ENCODE results near the gene SLC37A3.

The SLC37A3 gene

GRCh38 chr7:140403878-140404564, 5.7 kb upstream of the SLC37A3 start, which contains the start of gene RAB19:
Gene RAB19 (plus strand): TSS chr7:140404058. CDS start chr7:140407647, 3,589 bp downstream.
- FAIRE-seq = no peak
- DNase-seq (ENCODE audit: insufficient read length, low spot score) = no peak
- TF ChIP-seq POLR2A (IDR thresholded peaks at IDR 0.05; ENCODE audit: low read depth, low read length) = no peak
- TF ChIP-seq POU2F2 (IDR thresholded peaks at IDR 0.05; ENCODE audit: low read depth, low read length) = no peak
- TF ChIP-seq SPI1 (IDR thresholded peaks at IDR 0.05; ENCODE audit: low read depth, low read length) = no peak
- TF ChIP-seq PAX5 (IDR thresholded peaks at IDR 0.05; ENCODE audit: insufficient read depth, low read length, severe bottlenecking) = no peak
- no peak for TF ChIP-seq TAF1 (IDR thresholded peaks at IDR 0.05; ENCODE audit: low read depth, low read length)
- no peak for TF ChIP-seq POLR2AphosphoS5 (IDR thresholded peaks at IDR 0.05; ENCODE audit: low read depth, low read length)

- DNase-seq (ENCODE audit: insufficient read length, low spot score) (no peak), FAIRE-seq (no peak)
- TF ChIP-seq PAX5 (IDR thresholded peaks at IDR 0.05; ENCODE audit: insufficient read depth, low read length, severe bottlenecking) (no peak), POU2F2 (IDR thresholded peaks at IDR 0.05; ENCODE audit: low read depth, low read length) (no peak), POLR2A (IDR thresholded peaks at IDR 0.05; ENCODE audit: low read depth, low read length) (no peak), POLR2AphosphoS5 (IDR thresholded peaks at IDR 0.05; ENCODE audit: low read depth, low read length) (no peak), SPI1 (IDR thresholded peaks at IDR 0.05; ENCODE audit: low read depth, low read length) (no peak), TAF1 (IDR thresholded peaks at IDR 0.05; ENCODE audit: low read depth, low read length) (no peak)
These were observed 4.0 kb upstream of the SLC37A3 start for GRCh38 chr7:140402178-140402835.

- FAIRE-seq (no peak), DNase-seq (ENCODE audit: insufficient read length, low spot score) (no peak)
- TF ChIP-seq SPI1 (IDR thresholded peaks at IDR 0.05; ENCODE audit: low read depth, low read length) = no peak
- TF ChIP-seq POU2F2 (IDR thresholded peaks at IDR 0.05; ENCODE audit: low read depth, low read length) = no peak
- no peak for TF ChIP-seq PAX5 (IDR thresholded peaks at IDR 0.05; ENCODE audit: insufficient read depth, low read length, severe bottlenecking)
- no peak for TF ChIP-seq POLR2A (IDR thresholded peaks at IDR 0.05; ENCODE audit: low read depth, low read length)
- TF ChIP-seq TAF1 (IDR thresholded peaks at IDR 0.05; ENCODE audit: low read depth, low read length) = no peak
- TF ChIP-seq POLR2AphosphoS5 (IDR thresholded peaks at IDR 0.05; ENCODE audit: low read depth, low read length) = no peak
These were observed 2.1 kb upstream of the SLC37A3 start for GRCh38 chr7:140400381-140400780.

GRCh38 chr7:140398821-140399220, 491 bp upstream of the SLC37A3 start:
- no peak for TF ChIP-seq POU2F2 (IDR thresholded peaks at IDR 0.05; ENCODE audit: low read depth, low read length)

GRCh38 chr7:140393756-140394306, 4.5 kb downstream of the SLC37A3 start:
- FAIRE-seq = no peak
- DNase-seq (ENCODE audit: insufficient read length, low spot score) = no peak
- TF ChIP-seq POU2F2 (IDR thresholded peaks at IDR 0.05; ENCODE audit: low read depth, low read length) = no peak
- TF ChIP-seq SPI1 (IDR thresholded peaks at IDR 0.05; ENCODE audit: low read depth, low read length) = no peak
- TF ChIP-seq PAX5 (IDR thresholded peaks at IDR 0.05; ENCODE audit: insufficient read depth, low read length, severe bottlenecking) = no peak
- no peak for TF ChIP-seq POLR2AphosphoS5 (IDR thresholded peaks at IDR 0.05; ENCODE audit: low read depth, low read length)
- TF ChIP-seq TAF1 (IDR thresholded peaks at IDR 0.05; ENCODE audit: low read depth, low read length) = no peak
- TF ChIP-seq POLR2A (IDR thresholded peaks at IDR 0.05; ENCODE audit: low read depth, low read length) = no peak

More at GRCh38 chr7:140398821-140399220, 491 bp upstream of the SLC37A3 start:
- FAIRE-seq = no peak
- no peak for DNase-seq (ENCODE audit: insufficient read length, low spot score)

- FAIRE-seq (peak; percentile 67), DNase-seq (ENCODE audit: insufficient read length, low spot score) (no peak)
- TF ChIP-seq PAX5 (IDR thresholded peaks at IDR 0.05; ENCODE audit: insufficient read depth, low read length, severe bottlenecking) (no peak), POLR2A (IDR thresholded peaks at IDR 0.05; ENCODE audit: low read depth, low read length) (no peak), POU2F2 (IDR thresholded peaks at IDR 0.05; ENCODE audit: low read depth, low read length) (no peak), POLR2AphosphoS5 (IDR thresholded peaks at IDR 0.05; ENCODE audit: low read depth, low read length) (no peak), SPI1 (IDR thresholded peaks at IDR 0.05; ENCODE audit: low read depth, low read length) (no peak), TAF1 (IDR thresholded peaks at IDR 0.05; ENCODE audit: low read depth, low read length) (no peak)
These were observed 6.7 kb downstream of the SLC37A3 start for GRCh38 chr7:140391634-140392033.

- FAIRE-seq (peak; percentile 88), DNase-seq (ENCODE audit: insufficient read length, low spot score) (no peak)
- TF ChIP-seq POU2F2 (IDR thresholded peaks at IDR 0.05; ENCODE audit: low read depth, low read length) (no peak), TAF1 (IDR thresholded peaks at IDR 0.05; ENCODE audit: low read depth, low read length) (no peak), SPI1 (IDR thresholded peaks at IDR 0.05; ENCODE audit: low read depth, low read length) (peak; percentile 86), POLR2A (IDR thresholded peaks at IDR 0.05; ENCODE audit: low read depth, low read length) (no peak), POLR2AphosphoS5 (IDR thresholded peaks at IDR 0.05; ENCODE audit: low read depth, low read length) (no peak), PAX5 (IDR thresholded peaks at IDR 0.05; ENCODE audit: insufficient read depth, low read length, severe bottlenecking) (peak; percentile 73)
These were observed 7.7 kb downstream of the SLC37A3 start for GRCh38 chr7:140390466-140391190.

GRCh38 chr7:140390034-140390433, 8.3 kb downstream of the SLC37A3 start:
- TF ChIP-seq TAF1 (IDR thresholded peaks at IDR 0.05; ENCODE audit: low read depth, low read length) (no peak), SPI1 (IDR thresholded peaks at IDR 0.05; ENCODE audit: low read depth, low read length) (no peak), POLR2A (IDR thresholded peaks at IDR 0.05; ENCODE audit: low read depth, low read length) (no peak), POU2F2 (IDR thresholded peaks at IDR 0.05; ENCODE audit: low read depth, low read length) (no peak), PAX5 (IDR thresholded peaks at IDR 0.05; ENCODE audit: insufficient read depth, low read length, severe bottlenecking) (no peak), POLR2AphosphoS5 (IDR thresholded peaks at IDR 0.05; ENCODE audit: low read depth, low read length) (no peak)
- no peak for DNase-seq (ENCODE audit: insufficient read length, low spot score)
- FAIRE-seq = peak; percentile 51

- no peak for DNase-seq (ENCODE audit: insufficient read length, low spot score)
- TF ChIP-seq POLR2A (IDR thresholded peaks at IDR 0.05; ENCODE audit: low read depth, low read length) (no peak), TAF1 (IDR thresholded peaks at IDR 0.05; ENCODE audit: low read depth, low read length) (no peak), PAX5 (IDR thresholded peaks at IDR 0.05; ENCODE audit: insufficient read depth, low read length, severe bottlenecking) (no peak), SPI1 (IDR thresholded peaks at IDR 0.05; ENCODE audit: low read depth, low read length) (no peak), POLR2AphosphoS5 (IDR thresholded peaks at IDR 0.05; ENCODE audit: low read depth, low read length) (no peak), POU2F2 (IDR thresholded peaks at IDR 0.05; ENCODE audit: low read depth, low read length) (no peak)
- no peak for FAIRE-seq
These were observed 8.9 kb downstream of the SLC37A3 start for GRCh38 chr7:140389445-140389844.

All from GM12891 (cell line).